ENCODE results near the gene PSMB2.

Gene PSMB2

GRCh38 chr1:35642471-35642955 lies 1.2 kb upstream of the PSMB2 start:
- peaks cover 16% of the 10 kb centered on the region; the same call in 1 of the 2 replicates for H3K27me3 ChIP-seq (ENCODE audit: insufficient read depth, low read length)
- H3K36me3 ChIP-seq (ENCODE audit: insufficient read depth, low read length), result peaks cover 10% of the 10 kb centered on the region; the same call in 1 of the 2 replicates
- no peaks in the 10 kb centered on the region for H3K9me3 ChIP-seq (ENCODE audit: insufficient read depth, low read depth, low read length)
- peak overlapping the region; percentile 97 for H3K4me3 ChIP-seq (ENCODE audit: low read length)
- peaks cover 9% of the 10 kb centered on the region for H3K4me1 ChIP-seq (ENCODE audit: insufficient read depth, low read length)
- WGBS, result 79% methylated on average over 14 of the region's 14 CpGs
- no peak overlapping the region for H3K9ac ChIP-seq (ENCODE audit: low read depth, low read length)
- H3K27ac ChIP-seq (ENCODE audit: low read depth, low read length), result no peak overlapping the region

- Histone ChIP-seq H3K9me3 (ENCODE audit: insufficient read depth, low read depth, low read length) (no peaks in the 10 kb centered on the region), H3K4me3 (ENCODE audit: low read length) (peak overlapping the region; percentile 97), H3K4me1 (ENCODE audit: insufficient read depth, low read length) (peaks cover 15% of the 10 kb centered on the region), H3K27me3 (ENCODE audit: insufficient read depth, low read length) (peaks cover 14% of the 10 kb centered on the region; the same call in 1 of the 2 replicates), H3K9ac (ENCODE audit: low read depth, low read length) (peak overlapping the region; percentile 100), H3K36me3 (ENCODE audit: insufficient read depth, low read length) (peaks cover 21% of the 10 kb centered on the region), H3K27ac (ENCODE audit: low read depth, low read length) (peak overlapping the region; percentile 92)
- WGBS, result 31% methylated on average over 26 of the region's 29 CpGs
These were observed 720 bp downstream of the PSMB2 start for GRCh38 chr1:35640380-35641232.

- Histone ChIP-seq H3K9me3 (ENCODE audit: insufficient read depth, low read depth, low read length) (no peaks in the 10 kb centered on the region), H3K36me3 (ENCODE audit: insufficient read depth, low read length) (peaks cover 51% of the 10 kb centered on the region), H3K27me3 (ENCODE audit: insufficient read depth, low read length) (no peaks in the 10 kb centered on the region), H3K4me1 (ENCODE audit: insufficient read depth, low read length) (peaks cover 15% of the 10 kb centered on the region), H3K4me3 (ENCODE audit: low read length) (peak overlapping the region; percentile 19; the same call in 1 of the 2 replicates), H3K27ac (ENCODE audit: low read depth, low read length) (peak overlapping the region; percentile 16; the same call in 1 of the 2 replicates), H3K9ac (ENCODE audit: low read depth, low read length) (peak overlapping the region; percentile 26)
- 57% methylated on average over 1 of the region's 1 CpG for WGBS
These were observed 3.9 kb downstream of the PSMB2 start for GRCh38 chr1:35637401-35637809.

- no peak overlapping the region for H3K9ac ChIP-seq (ENCODE audit: low read depth, low read length)
- H3K27ac ChIP-seq (ENCODE audit: low read depth, low read length), result no peak overlapping the region
- peaks cover 15% of the 10 kb centered on the region for H3K4me1 ChIP-seq (ENCODE audit: insufficient read depth, low read length)
- no peaks in the 10 kb centered on the region for H3K9me3 ChIP-seq (ENCODE audit: insufficient read depth, low read depth, low read length)
- H3K4me3 ChIP-seq (ENCODE audit: low read length), result no peak overlapping the region
- H3K36me3 ChIP-seq (ENCODE audit: insufficient read depth, low read length), result peaks cover 85% of the 10 kb centered on the region
- H3K27me3 ChIP-seq (ENCODE audit: insufficient read depth, low read length), result no peaks in the 10 kb centered on the region
These were observed 7.8 kb downstream of the PSMB2 start for GRCh38 chr1:35633547-35633946.

GRCh38 chr1:35631396-35631795 lies 9.9 kb downstream of the PSMB2 start:
- Histone ChIP-seq H3K27ac (ENCODE audit: low read depth, low read length) (no peak overlapping the region), H3K9me3 (ENCODE audit: insufficient read depth, low read depth, low read length) (no peaks in the 10 kb centered on the region), H3K36me3 (ENCODE audit: insufficient read depth, low read length) (peaks cover 97% of the 10 kb centered on the region), H3K4me3 (ENCODE audit: low read length) (no peak overlapping the region), H3K9ac (ENCODE audit: low read depth, low read length) (no peak overlapping the region), H3K4me1 (ENCODE audit: insufficient read depth, low read length) (no peaks in the 10 kb centered on the region), H3K27me3 (ENCODE audit: insufficient read depth, low read length) (no peaks in the 10 kb centered on the region)
- WGBS, result 98% methylated on average over 3 of the region's 3 CpGs

- WGBS, result 100% methylated on average over 2 of the region's 2 CpGs
- no peaks in the 10 kb centered on the region for H3K27me3 ChIP-seq (ENCODE audit: insufficient read depth, low read length)
- no peaks in the 10 kb centered on the region for H3K4me1 ChIP-seq (ENCODE audit: insufficient read depth, low read length)
- no peak overlapping the region for H3K4me3 ChIP-seq (ENCODE audit: low read length)
- H3K36me3 ChIP-seq (ENCODE audit: insufficient read depth, low read length), result peaks cover 80% of the 10 kb centered on the region
- no peak overlapping the region for H3K9ac ChIP-seq (ENCODE audit: low read depth, low read length)
- no peak overlapping the region for H3K27ac ChIP-seq (ENCODE audit: low read depth, low read length)
- no peaks in the 10 kb centered on the region for H3K9me3 ChIP-seq (ENCODE audit: insufficient read depth, low read depth, low read length)
These were observed 12.3 kb downstream of the PSMB2 start for GRCh38 chr1:35629051-35629450.

GRCh38 chr1:35623832-35624231 lies 17.5 kb downstream of the PSMB2 start:
- Histone ChIP-seq H3K27ac (ENCODE audit: low read depth, low read length) (no peak overlapping the region), H3K36me3 (ENCODE audit: insufficient read depth, low read length) (peaks cover 49% of the 10 kb centered on the region), H3K9ac (ENCODE audit: low read depth, low read length) (no peak overlapping the region)

GRCh38 chr1:35622510-35623178 lies 18.7 kb downstream of the PSMB2 start:
- Histone ChIP-seq H3K4me1 (ENCODE audit: insufficient read depth, low read length) (peaks cover 14% of the 10 kb centered on the region), H3K36me3 (ENCODE audit: insufficient read depth, low read length) (peaks cover 51% of the 10 kb centered on the region), H3K9me3 (ENCODE audit: insufficient read depth, low read depth, low read length) (no peaks in the 10 kb centered on the region), H3K9ac (ENCODE audit: low read depth, low read length) (no peak overlapping the region), H3K4me3 (ENCODE audit: low read length) (no peak overlapping the region), H3K27me3 (ENCODE audit: insufficient read depth, low read length) (no peaks in the 10 kb centered on the region), H3K27ac (ENCODE audit: low read depth, low read length) (peak overlapping the region; percentile 20; the same call in 1 of the 2 replicates)
- WGBS, result 33% methylated on average over 4 of the region's 4 CpGs

More at GRCh38 chr1:35623832-35624231, 17.5 kb downstream of the PSMB2 start:
- Histone ChIP-seq H3K27me3 (ENCODE audit: insufficient read depth, low read length) (no peaks in the 10 kb centered on the region), H3K9me3 (ENCODE audit: insufficient read depth, low read depth, low read length) (no peaks in the 10 kb centered on the region), H3K4me3 (ENCODE audit: low read length) (no peak overlapping the region), H3K4me1 (ENCODE audit: insufficient read depth, low read length) (peaks cover 14% of the 10 kb centered on the region)

GRCh38 chr1:35619237-35620121 lies 21.8 kb downstream of the PSMB2 start:
- Histone ChIP-seq H3K27me3 (ENCODE audit: insufficient read depth, low read length) (no peaks in the 10 kb centered on the region), H3K27ac (ENCODE audit: low read depth, low read length) (no peak overlapping the region), H3K4me3 (ENCODE audit: low read length) (no peak overlapping the region), H3K9ac (ENCODE audit: low read depth, low read length) (no peak overlapping the region), H3K36me3 (ENCODE audit: insufficient read depth, low read length) (peaks cover 57% of the 10 kb centered on the region), H3K4me1 (ENCODE audit: insufficient read depth, low read length) (peaks cover 14% of the 10 kb centered on the region), H3K9me3 (ENCODE audit: insufficient read depth, low read depth, low read length) (no peaks in the 10 kb centered on the region)
- 95% methylated on average over 5 of the region's 6 CpGs for WGBS

GRCh38 chr1:35615440-35615839 lies 25.9 kb downstream of the PSMB2 start:
- H3K9ac ChIP-seq (ENCODE audit: low read depth, low read length), result no peak overlapping the region
- no peaks in the 10 kb centered on the region for H3K4me1 ChIP-seq (ENCODE audit: insufficient read depth, low read length)
- peaks cover 83% of the 10 kb centered on the region for H3K36me3 ChIP-seq (ENCODE audit: insufficient read depth, low read length)
- H3K4me3 ChIP-seq (ENCODE audit: low read length), result no peak overlapping the region
- WGBS, result 91% methylated on average over 8 of the region's 8 CpGs
- H3K9me3 ChIP-seq (ENCODE audit: insufficient read depth, low read depth, low read length), result no peaks in the 10 kb centered on the region
- no peak overlapping the region for H3K27ac ChIP-seq (ENCODE audit: low read depth, low read length)
- H3K27me3 ChIP-seq (ENCODE audit: insufficient read depth, low read length), result no peaks in the 10 kb centered on the region

Measured in HUES64 (cell line).